ENCODE data around the gene PCDHGA7.
"Not testable (repeated sequence)": the region's sequence is repeated elsewhere in the genome, so short reads cannot be mapped to it uniquely, and the experiment has no call there.

PCDHGA7 gene

DNA sequence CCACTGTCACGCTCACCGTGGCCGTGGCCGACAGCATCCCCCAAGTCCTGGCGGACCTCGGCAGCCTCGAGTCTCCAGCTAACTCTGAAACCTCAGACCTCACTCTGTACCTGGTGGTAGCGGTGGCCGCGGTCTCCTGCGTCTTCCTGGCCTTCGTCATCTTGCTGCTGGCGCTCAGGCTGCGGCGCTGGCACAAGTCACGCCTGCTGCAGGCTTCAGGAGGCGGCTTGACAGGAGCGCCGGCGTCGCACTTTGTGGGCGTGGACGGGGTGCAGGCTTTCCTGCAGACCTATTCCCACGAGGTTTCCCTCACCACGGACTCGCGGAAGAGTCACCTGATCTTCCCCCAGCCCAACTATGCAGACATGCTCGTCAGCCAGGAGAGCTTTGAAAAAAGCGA, 50.2 kb downstream of the PCDHGA7 start:
- not testable (repeated sequence) for DNase-seq

- DNase-seq = no peak
These were observed 51.5 kb downstream of the PCDHGA7 start for GRCh38 chr5:141434006-141434405.

Data from CD4-positive, alpha-beta T cell treated with Interleukin-6 for 4 hours (primary cell).